Activated CD8-positive, alpha-beta memory T cell treated with anti-CD3 and anti-CD28 coated beads for 36 hours (primary cell): ENCODE results near the gene NFKBIE. TPM values are rescaled to one million over a fixed set of nuclear protein-coding genes. Genes with fewer than 3 reads are reported as not detected.

Experiments
- CTCF ChIA-PET: fragments of 350-600 bp; sonication (Branson Sonifier 250); formaldehyde crosslinking; loops from one replicate; lab custom pipeline; 2021; ENCODE audit warnings: antibody characterized with exemption; lab: Charles Lee
- POLR2A ChIA-PET: fragments of 350-600 bp; sonication (Branson Sonifier 250); formaldehyde crosslinking; loops from one replicate; lab custom pipeline; 2021; ENCODE audit warnings: antibody characterized with exemption; lab: Charles Lee
- total RNA-seq, 2 experiments: library from RNA; stranded (reverse); gene quantifications; one replicate each; pipeline ENCODE4 v1.2.3, GENCODE V29; 2021

The NFKBIE gene
- total RNA-seq, 2 experiments from 2014 or later, result 27.8 to 28.7 TPM

- POLR2A ChIA-PET, result interaction anchor here (0.6 to 3.7 kb wide), 4 partner anchors 8 to 85 kb away, joined by 3 to 92 read pairs (median 7); partner anchors contain the start of genes HSP90AB1 and SLC29A1
- CTCF ChIA-PET, result interaction anchor here (1.1 to 2.1 kb wide), 3 partner anchors 10 to 20 kb away, joined by 3 to 10 read pairs (median 10); partner anchors contain the start of gene NFKBIE
Observed at GRCh38 chr6:44255105-44255808, 10.1 kb downstream of the NFKBIE start.

GRCh38 chr6:44254191-44255104 lies 10.9 kb downstream of the NFKBIE start:
- POLR2A ChIA-PET, result interaction anchor here (0.7 to 3.7 kb wide), 4 partner anchors 8 to 158 kb away, joined by 3 to 92 read pairs (median 6); partner anchors contain the start of gene HSP90AB1

GRCh38 chr6:44253307-44254101 lies 11.8 kb downstream of the NFKBIE start:
- ChIA-PET CTCF (interaction anchor here (2.0 to 2.1 kb wide), 2 partner anchors 11 to 31 kb away, joined by 5 to 10 read pairs; partner anchors contain the start of gene NFKBIE), POLR2A (interaction anchor here (1.1 kb wide), 1 partner anchor 16 kb away, joined by 4 read pairs; no protein-coding TSS in a partner anchor)

More at GRCh38 chr6:44254191-44255104, 10.9 kb downstream of the NFKBIE start:
- CTCF ChIA-PET, result interaction anchor here (1.1 to 2.1 kb wide), 3 partner anchors 10 to 32 kb away, joined by 3 to 10 read pairs (median 5); partner anchors contain the start of gene NFKBIE

- POLR2A ChIA-PET, result interaction anchor here (0.8 kb wide), 1 partner anchor 13 kb away, joined by 4 read pairs; no protein-coding TSS in a partner anchor
- CTCF ChIA-PET, result no interaction called here
Observed at GRCh38 chr6:44251576-44252524, 13.5 kb downstream of the NFKBIE start.

GRCh38 chr6:44250718-44251123 lies 14.6 kb downstream of the NFKBIE start:
- ChIA-PET POLR2A (no interaction called here), CTCF (no interaction called here)

- CTCF ChIA-PET, result no interaction called here
- POLR2A ChIA-PET, result no interaction called here
Observed at GRCh38 chr6:44250067-44250717, 15.2 kb downstream of the NFKBIE start.

- ChIA-PET POLR2A (interaction anchor here (4.0 to 4.2 kb wide), 2 partner anchors 7 to 14 kb away, joined by 50 to 92 read pairs; partner anchors contain the start of gene SLC35B2), CTCF (interaction anchor here (1.1 to 2.7 kb wide), 2 partner anchors 8 to 15 kb away, joined by 3 to 22 read pairs; partner anchors contain the start of gene SLC35B2)
Observed at GRCh38 chr6:44249082-44249748, 16.1 kb downstream of the NFKBIE start.

GRCh38 chr6:44248579-44248978 lies 16.8 kb downstream of the NFKBIE start:
- POLR2A ChIA-PET, result interaction anchor here (3.4 to 4.6 kb wide), 4 partner anchors 7 to 25 kb away, joined by 27 to 92 read pairs (median 48); partner anchors contain the start of genes SLC29A1 and SLC35B2

GRCh38 chr6:44247338-44248302 lies 17.7 kb downstream of the NFKBIE start:
- ChIA-PET POLR2A (interaction anchor here (1.0 to 4.6 kb wide), 8 partner anchors 8 to 140 kb away, joined by 3 to 92 read pairs (median 17); partner anchors contain the start of genes CDC5L, SLC29A1 and SLC35B2), CTCF (interaction anchor here (1.0 to 2.7 kb wide), 7 partner anchors 9 to 46 kb away, joined by 3 to 22 read pairs (median 5); partner anchors contain the start of gene SLC35B2)

More at GRCh38 chr6:44248579-44248978, 16.8 kb downstream of the NFKBIE start:
- CTCF ChIA-PET, result interaction anchor here (1.1 to 2.7 kb wide), 3 partner anchors 9 to 16 kb away, joined by 3 to 22 read pairs (median 6); partner anchors contain the start of gene SLC35B2

GRCh38 chr6:44246663-44247337 lies 18.6 kb downstream of the NFKBIE start, which contains the start of gene HSP90AB1:
Gene HSP90AB1, plus strand, starts transcription at chr6:44247101. Its CDS starts 1,529 bp downstream, at chr6:44248630.
- CTCF ChIA-PET, result interaction anchor here (1.0 to 2.7 kb wide), 7 partner anchors 9 to 45 kb away, joined by 3 to 22 read pairs (median 5); partner anchors contain the start of gene SLC35B2

GRCh38 chr6:44245912-44246662 lies 19.3 kb downstream of the NFKBIE start:
- POLR2A ChIA-PET, result interaction anchor here (0.5 to 4.6 kb wide), 16 partner anchors 8 to 657 kb away, joined by 3 to 92 read pairs (median 5); partner anchors contain the start of genes CDC5L, GTPBP2, SLC29A1 and SLC35B2

More at GRCh38 chr6:44246663-44247337, 18.6 kb downstream of the NFKBIE start, which contains the start of gene HSP90AB1:
- POLR2A ChIA-PET, result interaction anchor here (0.5 to 4.6 kb wide), 12 partner anchors 9 to 657 kb away, joined by 3 to 92 read pairs (median 6); partner anchors contain the start of genes CDC5L, GTPBP2, SLC29A1 and SLC35B2

GRCh38 chr6:44245391-44245911 lies 19.9 kb downstream of the NFKBIE start:
- ChIA-PET CTCF (interaction anchor here (0.8 to 2.6 kb wide), 6 partner anchors 8 to 73 kb away, joined by 3 to 8 read pairs (median 4); partner anchors contain the start of genes SLC29A1 and SLC35B2), POLR2A (interaction anchor here (0.6 to 4.6 kb wide), 6 partner anchors 7 to 47 kb away, joined by 3 to 92 read pairs (median 16); partner anchors contain the start of genes SLC29A1 and SLC35B2)

More at GRCh38 chr6:44245912-44246662, 19.3 kb downstream of the NFKBIE start:
- CTCF ChIA-PET, result interaction anchor here (0.8 to 2.7 kb wide), 10 partner anchors 8 to 73 kb away, joined by 3 to 22 read pairs (median 5); partner anchors contain the start of genes SLC29A1 and SLC35B2
